SK-N-SH (cell line): ENCODE measurements around the gene TNFSF18. TPM values are rescaled to one million over a fixed set of nuclear protein-coding genes. Genes with fewer than 3 reads are reported as not detected.

Experiments used
- CTCF ChIA-PET: fragments of 300-600, 350-600 bp; formaldehyde crosslinking; extraction: SDS; loops from one replicate; lab custom pipeline; 2021; lab: Yijun Ruan, JAX
- POLR2A ChIA-PET: fragments of 350-600 bp; sonication (Branson Sonifier 250); formaldehyde crosslinking; extraction: SDS; loops from one replicate; lab custom pipeline; 2020; ENCODE audit warnings: antibody characterized with exemption, inconsistent platforms; lab: Yijun Ruan, JAX
- DNase-seq: peaks from one replicate; pipeline ENCODE4 v3.0.0; 2012
- H2AFZ ChIP-seq: fragments of 200-600 bp; sonication (generic); 2 replicates; pipeline ENCODE4 v1.8.1; 2016; ENCODE audit warnings: antibody characterized with exemption, mild to moderate bottlenecking, low read depth
- H3F3A ChIP-seq: fragments of 200-600 bp; sonication (generic); replicated peaks from 2 replicates; pipeline ENCODE3; 2016; ENCODE audit warnings: antibody characterized with exemption, mild to moderate bottlenecking; ENCODE audit not compliant: insufficient read depth
- H3K27ac ChIP-seq, 2 experiments: fragments of 200-500 bp in 1 of 2; fragments of 200-600 bp in 1 of 2; sonication (Bioruptor generic) in 1 of 2; sonication (generic), shearing (Covaris generic) in 1 of 2; 2 replicates each; pipeline versions ENCODE4 v1.5.1 to v1.6.1; 2014 to 2016; ENCODE audit warnings: low read depth in 2 of 2, inconsistent platforms in 1 of 2, low read length in 1 of 2, mild to moderate bottlenecking in 1 of 2, mixed read lengths in 1 of 2
- H3K27me3 ChIP-seq: fragments of 200-600 bp; sonication (generic), shearing (Covaris generic); 2 replicates; pipeline ENCODE4 v1.6.1; 2016; ENCODE audit warnings: mixed run types; ENCODE audit not compliant: insufficient read depth
- H3K36me3 ChIP-seq, 2 experiments: fragments of 200-500 bp in 1 of 2; fragments of 200-600 bp in 1 of 2; sonication (Bioruptor generic) in 1 of 2; sonication (generic) in 1 of 2; replicated peaks in 1 of 2; 2 replicates each; pipeline versions ENCODE3 to v1.5.1; 2014 to 2016; ENCODE audit warnings: low read length in 1 of 2, mild to moderate bottlenecking in 1 of 2; ENCODE audit not compliant: insufficient read depth in 2 of 2, control insufficient read depth in 1 of 2
- H3K4me1 ChIP-seq, 2 experiments: fragments of 200-500 bp in 1 of 2; fragments of 200-600 bp in 1 of 2; sonication (Bioruptor generic) in 1 of 2; sonication (generic), shearing (Covaris generic) in 1 of 2; 2 replicates each; pipeline versions ENCODE4 v1.5.1 to v1.6.1; 2014 to 2016; ENCODE audit warnings: low read depth in 1 of 2, low read length in 1 of 2, mixed run types in 1 of 2; ENCODE audit not compliant: insufficient read depth in 2 of 2, control insufficient read depth in 1 of 2
- H3K4me2 ChIP-seq: fragments of 200-600 bp; sonication (generic), shearing (Covaris generic); 2 replicates; pipeline ENCODE4 v1.6.1; 2017; ENCODE audit warnings: mixed run types
- H3K4me3 ChIP-seq, 2 experiments: fragments of 200-500 bp in 1 of 2; fragments of 200-600 bp in 1 of 2; sonication (Bioruptor generic) in 1 of 2; sonication (generic), shearing (Covaris generic) in 1 of 2; 2 replicates each; pipeline versions ENCODE4 v1.5.1 to v1.8.1; 2014 to 2016; ENCODE audit warnings: low read depth in 2 of 2, inconsistent platforms in 1 of 2, low read length in 1 of 2, mild to moderate bottlenecking in 1 of 2, mixed read lengths in 1 of 2, moderate library complexity in 1 of 2
- H3K79me2 ChIP-seq: fragments of 200-600 bp; sonication (generic); 2 replicates; pipeline ENCODE4 v1.8.1; 2017; ENCODE audit warnings: mild to moderate bottlenecking; ENCODE audit not compliant: insufficient read depth
- H3K9ac ChIP-seq: fragments of 200-600 bp; sonication (generic); 2 replicates; pipeline ENCODE4 v1.6.1; 2017; ENCODE audit warnings: mixed run types
- H3K9me2 ChIP-seq: fragments of 200-600 bp; sonication (generic); 2 replicates; pipeline ENCODE4 v1.6.1; 2017; ENCODE audit warnings: mixed run types
- H3K9me3 ChIP-seq: fragments of 200-600 bp; sonication (generic); 2 replicates; pipeline ENCODE4 v1.6.1; 2017; ENCODE audit warnings: mixed run types, mild to moderate bottlenecking, moderate library complexity
- H4K20me1 ChIP-seq: fragments of 200-600 bp; sonication (generic); 2 replicates; pipeline ENCODE4 v1.6.1; 2017; ENCODE audit warnings: mild to moderate bottlenecking, mixed run types; ENCODE audit not compliant: insufficient read depth
- CHD2 ChIP-seq: fragments of 150-350 bp; IDR thresholded peaks from 2 replicates; pipeline ENCODE4 v1.6.1; 2018; ENCODE audit warnings: low read length; ENCODE audit not compliant: partially characterized antibody
- FOXJ3 ChIP-seq: sonication (generic); formaldehyde crosslinking; IDR thresholded peaks from 2 replicates; pipeline ENCODE4 v1.5.1; 2020; ENCODE audit warnings: mild to moderate bottlenecking, missing genetic modification reagents
- GABPA ChIP-seq: IDR thresholded peaks from 2 replicates; pipeline ENCODE4 v1.4.0; 2012; ENCODE audit warnings: low read depth, mild to moderate bottlenecking
- JUND ChIP-seq: IDR thresholded peaks from 2 replicates; pipeline ENCODE4 v1.4.0; 2012
- MEF2A ChIP-seq: IDR thresholded peaks from 2 replicates; pipeline ENCODE4 v1.4.0; 2012; ENCODE audit warnings: low read depth, borderline replicate concordance
- RCOR1 ChIP-seq: fragments of 150-350 bp; IDR thresholded peaks from 2 replicates; pipeline ENCODE4 v1.6.1; 2017; ENCODE audit warnings: antibody characterized with exemption, low read length
- RXRA ChIP-seq: IDR thresholded peaks from 2 replicates; pipeline ENCODE4 v1.4.0; 2012; ENCODE audit warnings: low read depth, mild to moderate bottlenecking, borderline replicate concordance
- SMC3 ChIP-seq: IDR thresholded peaks from 2 replicates; pipeline ENCODE4 v1.6.1; 2012; ENCODE audit warnings: low read depth, low read length, improper control_type of control experiment
- TAF1 ChIP-seq: IDR thresholded peaks from 2 replicates; pipeline ENCODE4 v1.6.1; 2012; ENCODE audit warnings: low read depth, mild to moderate bottlenecking, low read length, moderate library complexity, borderline replicate concordance
- TCF12 ChIP-seq: IDR thresholded peaks from 2 replicates; pipeline ENCODE4 v1.4.0; 2012
- YY1 ChIP-seq: IDR thresholded peaks from 2 replicates; pipeline ENCODE4 v1.4.0; 2012; ENCODE audit warnings: low read depth, mild to moderate bottlenecking
- WGBS: methylation state at CpG from one replicate; pipeline ENCODE4 v1.1.6; 2017; ENCODE audit warnings: low lambda C conversion rate; 5-methylcytosine and 5-hydroxymethylcytosine counted together
- polyA plus RNA-seq, 3 experiments: library from polyadenylated mRNA; depleted of rRNA; stranded (reverse); fragments of >200 nt; gene quantifications; 2 replicates each; pipeline ENCODE4 v1.2.3, GENCODE V29; 2012
- TF ChIP-seq, protein P1 (sequence below): fragments of 150-350 bp; IDR thresholded peaks from 2 replicates; pipeline ENCODE4 v1.6.1; 2016; ENCODE audit warnings: mild to moderate bottlenecking, low read depth, low read length
- TF ChIP-seq, protein P2 (sequence below): IDR thresholded peaks from 2 replicates; pipeline ENCODE4 v1.6.1; 2012; ENCODE audit warnings: mild to moderate bottlenecking, low read depth, low read length, moderate library complexity
- TF ChIP-seq, protein P3 (sequence below): fragments of 200-600 bp; sonication (generic); IDR thresholded peaks from 2 replicates; pipeline ENCODE4 v1.6.1; 2017; ENCODE audit warnings: antibody characterized with exemption, mild to moderate bottlenecking, moderate library complexity
- TF ChIP-seq, protein P4 (sequence below): IDR thresholded peaks from 2 replicates; pipeline ENCODE4 v1.4.0; 2012; ENCODE audit warnings: low read depth, borderline replicate concordance

Gene TNFSF18
- polyA plus RNA-seq, 1 of the 3 experiments (the other 2 are of a cell fraction), result 1.2 TPM

DNA sequence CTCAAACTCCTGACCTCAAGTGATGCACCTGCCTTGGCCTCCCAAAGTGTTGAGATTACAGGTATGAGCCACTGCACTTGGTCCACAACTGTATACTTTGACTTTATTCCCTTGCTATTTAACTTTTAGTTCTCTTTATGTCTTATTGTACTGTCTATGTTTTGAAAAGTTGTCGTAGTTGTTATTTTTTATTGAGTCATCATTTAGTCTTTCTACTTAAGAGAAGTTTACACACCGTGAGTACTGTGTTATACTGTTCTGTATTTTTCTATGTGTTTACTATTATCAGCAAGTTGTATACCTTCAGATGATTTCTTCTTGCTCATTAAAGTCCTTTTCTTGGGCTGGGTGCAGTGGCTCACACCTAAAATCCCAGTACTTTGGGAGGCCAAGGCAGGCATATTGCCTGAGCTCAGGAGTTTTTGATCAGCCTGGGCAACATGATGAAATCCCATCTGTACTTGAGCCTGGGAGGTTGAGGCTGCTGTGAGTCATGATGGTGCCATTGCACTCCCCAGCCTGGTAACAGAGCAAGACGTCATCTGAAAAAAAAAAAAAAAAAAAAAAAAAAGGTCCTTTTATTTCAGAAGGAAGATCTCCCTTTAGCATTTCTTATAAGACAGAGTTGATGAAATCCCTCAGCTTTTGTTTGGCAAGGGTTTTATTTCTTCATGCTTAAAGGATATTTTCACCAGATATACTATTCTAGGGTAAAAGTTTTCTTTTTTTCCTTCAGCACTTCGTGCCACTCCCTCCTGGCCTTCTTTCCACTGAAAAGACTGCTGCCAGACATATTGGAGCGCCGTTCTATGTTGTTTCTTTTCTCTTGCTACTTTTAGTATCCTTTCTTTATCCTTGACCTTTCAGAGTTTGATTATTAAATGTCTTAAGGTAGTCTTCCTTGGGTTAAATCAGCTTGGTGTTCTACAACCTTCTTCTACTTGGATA, 47.6 kb downstream of the TNFSF18 start:
- TF ChIP-seq MEF2A (no peak), FOXJ3 (CRISPR knock-in tag) (no peak), RCOR1 (no peak), JUND (no peak), SMC3 (no peak), GABPA (no peak), TCF12 (no peak), YY1 (no peak), RXRA (no peak), CHD2 (no peak), TAF1 (no peak)
- TF ChIP-seq, protein P1, sequence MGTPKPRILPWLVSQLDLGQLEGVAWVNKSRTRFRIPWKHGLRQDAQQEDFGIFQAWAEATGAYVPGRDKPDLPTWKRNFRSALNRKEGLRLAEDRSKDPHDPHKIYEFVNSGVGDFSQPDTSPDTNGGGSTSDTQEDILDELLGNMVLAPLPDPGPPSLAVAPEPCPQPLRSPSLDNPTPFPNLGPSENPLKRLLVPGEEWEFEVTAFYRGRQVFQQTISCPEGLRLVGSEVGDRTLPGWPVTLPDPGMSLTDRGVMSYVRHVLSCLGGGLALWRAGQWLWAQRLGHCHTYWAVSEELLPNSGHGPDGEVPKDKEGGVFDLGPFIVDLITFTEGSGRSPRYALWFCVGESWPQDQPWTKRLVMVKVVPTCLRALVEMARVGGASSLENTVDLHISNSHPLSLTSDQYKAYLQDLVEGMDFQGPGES, result no peak
- TF ChIP-seq, protein P2, sequence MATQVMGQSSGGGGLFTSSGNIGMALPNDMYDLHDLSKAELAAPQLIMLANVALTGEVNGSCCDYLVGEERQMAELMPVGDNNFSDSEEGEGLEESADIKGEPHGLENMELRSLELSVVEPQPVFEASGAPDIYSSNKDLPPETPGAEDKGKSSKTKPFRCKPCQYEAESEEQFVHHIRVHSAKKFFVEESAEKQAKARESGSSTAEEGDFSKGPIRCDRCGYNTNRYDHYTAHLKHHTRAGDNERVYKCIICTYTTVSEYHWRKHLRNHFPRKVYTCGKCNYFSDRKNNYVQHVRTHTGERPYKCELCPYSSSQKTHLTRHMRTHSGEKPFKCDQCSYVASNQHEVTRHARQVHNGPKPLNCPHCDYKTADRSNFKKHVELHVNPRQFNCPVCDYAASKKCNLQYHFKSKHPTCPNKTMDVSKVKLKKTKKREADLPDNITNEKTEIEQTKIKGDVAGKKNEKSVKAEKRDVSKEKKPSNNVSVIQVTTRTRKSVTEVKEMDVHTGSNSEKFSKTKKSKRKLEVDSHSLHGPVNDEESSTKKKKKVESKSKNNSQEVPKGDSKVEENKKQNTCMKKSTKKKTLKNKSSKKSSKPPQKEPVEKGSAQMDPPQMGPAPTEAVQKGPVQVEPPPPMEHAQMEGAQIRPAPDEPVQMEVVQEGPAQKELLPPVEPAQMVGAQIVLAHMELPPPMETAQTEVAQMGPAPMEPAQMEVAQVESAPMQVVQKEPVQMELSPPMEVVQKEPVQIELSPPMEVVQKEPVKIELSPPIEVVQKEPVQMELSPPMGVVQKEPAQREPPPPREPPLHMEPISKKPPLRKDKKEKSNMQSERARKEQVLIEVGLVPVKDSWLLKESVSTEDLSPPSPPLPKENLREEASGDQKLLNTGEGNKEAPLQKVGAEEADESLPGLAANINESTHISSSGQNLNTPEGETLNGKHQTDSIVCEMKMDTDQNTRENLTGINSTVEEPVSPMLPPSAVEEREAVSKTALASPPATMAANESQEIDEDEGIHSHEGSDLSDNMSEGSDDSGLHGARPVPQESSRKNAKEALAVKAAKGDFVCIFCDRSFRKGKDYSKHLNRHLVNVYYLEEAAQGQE, result no peak
- TF ChIP-seq, protein P3, sequence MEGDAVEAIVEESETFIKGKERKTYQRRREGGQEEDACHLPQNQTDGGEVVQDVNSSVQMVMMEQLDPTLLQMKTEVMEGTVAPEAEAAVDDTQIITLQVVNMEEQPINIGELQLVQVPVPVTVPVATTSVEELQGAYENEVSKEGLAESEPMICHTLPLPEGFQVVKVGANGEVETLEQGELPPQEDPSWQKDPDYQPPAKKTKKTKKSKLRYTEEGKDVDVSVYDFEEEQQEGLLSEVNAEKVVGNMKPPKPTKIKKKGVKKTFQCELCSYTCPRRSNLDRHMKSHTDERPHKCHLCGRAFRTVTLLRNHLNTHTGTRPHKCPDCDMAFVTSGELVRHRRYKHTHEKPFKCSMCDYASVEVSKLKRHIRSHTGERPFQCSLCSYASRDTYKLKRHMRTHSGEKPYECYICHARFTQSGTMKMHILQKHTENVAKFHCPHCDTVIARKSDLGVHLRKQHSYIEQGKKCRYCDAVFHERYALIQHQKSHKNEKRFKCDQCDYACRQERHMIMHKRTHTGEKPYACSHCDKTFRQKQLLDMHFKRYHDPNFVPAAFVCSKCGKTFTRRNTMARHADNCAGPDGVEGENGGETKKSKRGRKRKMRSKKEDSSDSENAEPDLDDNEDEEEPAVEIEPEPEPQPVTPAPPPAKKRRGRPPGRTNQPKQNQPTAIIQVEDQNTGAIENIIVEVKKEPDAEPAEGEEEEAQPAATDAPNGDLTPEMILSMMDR, result no peak
- TF ChIP-seq, protein P4, sequence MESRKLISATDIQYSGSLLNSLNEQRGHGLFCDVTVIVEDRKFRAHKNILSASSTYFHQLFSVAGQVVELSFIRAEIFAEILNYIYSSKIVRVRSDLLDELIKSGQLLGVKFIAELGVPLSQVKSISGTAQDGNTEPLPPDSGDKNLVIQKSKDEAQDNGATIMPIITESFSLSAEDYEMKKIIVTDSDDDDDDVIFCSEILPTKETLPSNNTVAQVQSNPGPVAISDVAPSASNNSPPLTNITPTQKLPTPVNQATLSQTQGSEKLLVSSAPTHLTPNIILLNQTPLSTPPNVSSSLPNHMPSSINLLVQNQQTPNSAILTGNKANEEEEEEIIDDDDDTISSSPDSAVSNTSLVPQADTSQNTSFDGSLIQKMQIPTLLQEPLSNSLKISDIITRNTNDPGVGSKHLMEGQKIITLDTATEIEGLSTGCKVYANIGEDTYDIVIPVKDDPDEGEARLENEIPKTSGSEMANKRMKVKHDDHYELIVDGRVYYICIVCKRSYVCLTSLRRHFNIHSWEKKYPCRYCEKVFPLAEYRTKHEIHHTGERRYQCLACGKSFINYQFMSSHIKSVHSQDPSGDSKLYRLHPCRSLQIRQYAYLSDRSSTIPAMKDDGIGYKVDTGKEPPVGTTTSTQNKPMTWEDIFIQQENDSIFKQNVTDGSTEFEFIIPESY, result no peak
- H3K79me2 ChIP-seq, result no peaks in the 10 kb centered on the region
- H3F3A ChIP-seq, result no peaks in the 10 kb centered on the region
- ChIA-PET CTCF (no interaction called here), POLR2A (no interaction called here)
- H3K27me3 ChIP-seq, result no peaks in the 10 kb centered on the region
- 63% methylated on average over 6 of the region's 6 CpGs for WGBS
- H3K4me3 ChIP-seq, result no peak overlapping the region
- H3K4me2 ChIP-seq, result no peak overlapping the region
- peak overlapping the region; percentile 31; the same call in 1 of the 2 replicates for H2AFZ ChIP-seq
- H4K20me1 ChIP-seq, result no peaks in the 10 kb centered on the region
- no peak overlapping the region for H3K27ac ChIP-seq
- H3K9ac ChIP-seq, result no peak overlapping the region
- 0 out of 2 replicates have a peak, but pooled peaks cover 4% of the 10 kb centered on the region for H3K9me2 ChIP-seq
- H3K9me3 ChIP-seq, result peaks cover 13% of the 10 kb centered on the region
- H3K4me1 ChIP-seq, result peaks cover 0 to 2% of the 10 kb centered on the region in 2 experiments; a peak in 1 of 4 replicates
- DNase-seq, result no peak
- peaks cover 0 to 4% of the 10 kb centered on the region in 2 experiments for H3K36me3 ChIP-seq
